Upper lobe of right lung (tissue), 1 donor: ENCODE results near the gene CNN2. TPM values are rescaled to one million over a fixed set of nuclear protein-coding genes. Genes with fewer than 3 reads are reported as not detected.

Experiments
- ATAC-seq: fragments of 200-7000 bp; cut with Tn5 transposase; one replicate; pipeline ENCODE4 v1.9.1; 2020; ENCODE audit warnings: mild to moderate bottlenecking, moderate library complexity
- DNase-seq: peaks from one replicate; pipeline ENCODE4 v3.0.0-alpha.2; 2020
- H3K27ac ChIP-seq: fragments of 200-600 bp; one replicate; pipeline ENCODE4 v1.8.0; 2022
- H3K27me3 ChIP-seq: fragments of 200-600 bp; one replicate; pipeline ENCODE4 v1.8.0; 2022; ENCODE audit warnings: mild to moderate bottlenecking
- H3K36me3 ChIP-seq: fragments of 200-600 bp; one replicate; pipeline ENCODE4 v1.8.0; 2022
- H3K4me1 ChIP-seq: fragments of 200-600 bp; one replicate; pipeline ENCODE4 v1.8.0; 2022
- H3K4me3 ChIP-seq: fragments of 200-600 bp; one replicate; pipeline ENCODE4 v1.8.0; 2022; ENCODE audit warnings: mild to moderate bottlenecking
- H3K9me3 ChIP-seq: fragments of 200-600 bp; one replicate; pipeline ENCODE4 v1.8.0; 2022
- CTCF ChIP-seq: fragments of 200-600 bp; IDR thresholded peaks from one replicate; pipeline ENCODE4 v1.8.0; 2022; ENCODE audit warnings: antibody characterized with exemption
- intact Hi-C: fragments of 100-400 bp; cut with DNase I; formaldehyde crosslinking; loops from one replicate; pipeline ENCODE4 v1.11.0; 2022
- total RNA-seq: library from RNA; stranded (reverse); fragmentation: NEBNext Ultra II Directional; extraction: Animal tissue kit (Norgen Biotek cat#: 25700); gene quantifications from one replicate; pipeline ENCODE4 v1.2.1, GENCODE V29; 2021
- donor health status: DM: no; HTN: yes; CAD: no; lungs with severe emphysema.

Gene CNN2
- total RNA-seq, 1 donor from 2014 or later: 220 TPM

GRCh38 chr19:1057176-1057855 is 30.9 kb downstream of the CNN2 start:
- intact Hi-C loops: no loop called here
- peak; percentile 65 for ATAC-seq

GRCh38 chr19:1058112-1058511 is 31.7 kb downstream of the CNN2 start:
- Histone ChIP-seq H3K9me3 (peaks cover 14% of the 10 kb centered on the region), H3K4me3 (no peak overlapping the region), H3K27me3 (no peaks in the 10 kb centered on the region), H3K4me1 (no peaks in the 10 kb centered on the region), H3K27ac (no peak overlapping the region), H3K36me3 (no peaks in the 10 kb centered on the region)
- TF ChIP-seq CTCF: no peak
- DNase-seq (no peak), ATAC-seq (no peak)
- intact Hi-C loops: no loop called here

More at GRCh38 chr19:1057176-1057855, 30.9 kb downstream of the CNN2 start:
- peak; percentile 35 for TF ChIP-seq CTCF
- H3K9me3 ChIP-seq: peaks cover 14% of the 10 kb centered on the region
- H3K27me3 ChIP-seq: no peaks in the 10 kb centered on the region
- H3K36me3 ChIP-seq: no peaks in the 10 kb centered on the region
- no peak overlapping the region for H3K27ac ChIP-seq
- DNase-seq: no peak
- H3K4me1 ChIP-seq: no peaks in the 10 kb centered on the region
- no peak overlapping the region for H3K4me3 ChIP-seq

DNA sequence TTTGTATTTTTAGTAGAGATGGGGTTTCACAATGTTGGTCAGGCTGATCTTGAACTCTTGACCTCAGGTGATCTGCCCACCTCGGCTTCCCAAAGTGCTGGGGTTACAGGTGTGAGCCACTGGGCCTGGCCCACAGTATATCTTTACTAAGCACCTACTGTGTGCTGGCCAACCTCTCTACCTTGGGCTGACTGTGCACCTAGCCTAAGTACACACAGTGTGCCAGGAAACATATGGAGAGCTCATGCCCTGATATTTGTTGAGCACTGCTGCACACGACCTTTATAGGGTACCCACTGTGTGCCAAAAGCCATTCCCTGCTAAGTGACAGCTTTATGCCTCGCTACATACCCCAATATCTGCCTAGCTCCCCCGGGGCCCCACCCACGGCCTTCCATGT is 34.3 kb downstream of the CNN2 start:
- DNase-seq: no peak
- ATAC-seq: no peak
- Histone ChIP-seq H3K36me3 (no peaks in the 10 kb centered on the region), H3K9me3 (peaks cover 14% of the 10 kb centered on the region), H3K4me1 (peaks cover 12% of the 10 kb centered on the region), H3K27me3 (no peaks in the 10 kb centered on the region), H3K4me3 (no peak overlapping the region), H3K27ac (no peak overlapping the region)
- no peak for TF ChIP-seq CTCF
- intact Hi-C loops: no loop called here

- no peak for DNase-seq
- intact Hi-C loops: no loop called here
- no peak for TF ChIP-seq CTCF
- H3K36me3 ChIP-seq: no peaks in the 10 kb centered on the region
- H3K4me1 ChIP-seq: peaks cover 22% of the 10 kb centered on the region
- no peaks in the 10 kb centered on the region for H3K27me3 ChIP-seq
- ATAC-seq: no peak
- H3K9me3 ChIP-seq: peaks cover 12% of the 10 kb centered on the region
- no peak overlapping the region for H3K27ac ChIP-seq
- no peak overlapping the region for H3K4me3 ChIP-seq
Measured at GRCh38 chr19:1061987-1062386, 35.6 kb downstream of the CNN2 start.

DNA sequence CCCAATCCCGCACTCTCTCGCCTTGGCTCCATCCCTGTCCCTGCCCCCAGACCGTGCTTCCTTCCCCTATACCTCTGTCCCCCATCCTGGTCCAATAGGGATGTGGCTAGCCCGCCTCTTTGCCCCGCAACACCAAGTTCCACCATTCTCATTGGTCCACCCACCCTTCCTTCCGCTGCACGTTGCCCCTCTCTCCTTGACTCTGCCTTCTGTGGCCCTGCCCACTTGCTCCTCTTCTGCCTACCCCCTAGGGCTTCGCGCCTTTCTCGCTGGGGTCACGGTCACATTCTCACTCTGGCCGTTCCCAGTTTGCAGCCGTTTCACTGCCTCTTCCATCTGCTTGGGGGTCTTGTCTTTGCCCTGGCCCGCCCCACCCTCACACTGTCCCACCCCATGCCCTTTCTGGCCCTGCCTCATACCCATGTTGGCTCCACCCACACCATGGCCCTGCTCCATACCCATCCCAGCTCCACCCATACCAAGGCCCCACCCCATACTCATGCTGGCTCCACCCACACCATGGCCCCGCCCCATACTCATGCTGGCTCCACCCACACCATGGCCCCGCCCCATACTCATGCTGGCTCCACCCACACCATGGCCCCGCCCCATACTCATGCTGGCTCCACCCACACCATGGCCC is 36.1 kb downstream of the CNN2 start:
- H3K36me3 ChIP-seq: no peaks in the 10 kb centered on the region
- intact Hi-C loops: no loop called here
- TF ChIP-seq CTCF: no peak
- peaks cover 7% of the 10 kb centered on the region for H3K9me3 ChIP-seq
- no peak overlapping the region for H3K27ac ChIP-seq
- no peak overlapping the region for H3K4me3 ChIP-seq
- DNase-seq: no peak
- ATAC-seq: no peak
- H3K27me3 ChIP-seq: no peaks in the 10 kb centered on the region
- H3K4me1 ChIP-seq: peaks cover 27% of the 10 kb centered on the region
